GM18909 (cell line): ENCODE data around the gene GABARAPL1.
A peak's percentile ranks its signal among the peaks of the same experiment; 100 is the strongest.
"Not testable (repeated sequence)": the region's sequence is repeated elsewhere in the genome, so short reads cannot be mapped to it uniquely, and the experiment has no call there.

Source experiments
- ATAC-seq: cut with Tn5 transposase; IDR thresholded peaks from one replicate; pipeline ENCODE4 v1.9.1; 2021; ENCODE audit warnings: mild to moderate bottlenecking; ENCODE audit not compliant: unreplicated experiment, poor library complexity

Gene GABARAPL1

DNA sequence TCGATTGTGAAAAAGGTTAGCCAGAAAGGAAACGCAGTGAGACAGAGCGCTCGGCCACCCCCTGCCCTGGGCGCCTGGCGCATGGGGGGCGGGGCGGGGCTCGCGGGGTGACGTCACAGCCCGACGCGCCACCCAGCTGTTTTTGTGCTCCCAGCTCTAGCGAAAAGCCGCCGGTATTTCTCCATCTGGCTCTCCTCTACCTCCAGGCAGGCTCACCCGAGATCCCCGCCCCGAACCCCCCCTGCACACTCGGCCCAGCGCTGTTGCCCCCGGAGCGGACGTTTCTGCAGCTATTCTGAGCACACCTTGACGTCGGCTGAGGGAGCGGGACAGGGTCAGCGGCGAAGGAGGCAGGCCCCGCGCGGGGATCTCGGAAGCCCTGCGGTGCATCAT, at the start of gene GABARAPL1:
Gene GABARAPL1, plus strand, starts transcription at position 139 of the 393 bp plus-strand sequence. Its CDS starts 253 bp downstream, at position 392.
- ATAC-seq, result peak; percentile 70

DNA sequence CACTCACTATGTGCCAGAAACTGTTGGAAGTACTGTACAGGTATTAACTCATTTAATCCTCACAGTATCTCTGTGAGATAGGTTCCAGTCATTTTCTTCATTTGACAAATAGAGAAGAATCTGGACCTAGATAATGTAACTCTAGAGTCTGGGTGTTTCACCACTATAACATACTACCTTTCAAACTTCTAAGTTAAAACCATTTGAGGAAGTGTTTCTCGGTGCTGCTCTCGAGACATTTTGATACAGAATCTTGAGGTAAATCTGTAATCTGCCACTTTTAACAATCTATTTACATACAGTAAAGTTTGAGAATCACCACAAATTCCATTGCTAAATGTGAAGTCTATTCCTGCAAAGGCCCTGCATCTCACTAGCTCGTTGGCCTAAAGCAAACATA, 49.6 kb upstream of the GABARAPL1 start:
- no peak for ATAC-seq

DNA sequence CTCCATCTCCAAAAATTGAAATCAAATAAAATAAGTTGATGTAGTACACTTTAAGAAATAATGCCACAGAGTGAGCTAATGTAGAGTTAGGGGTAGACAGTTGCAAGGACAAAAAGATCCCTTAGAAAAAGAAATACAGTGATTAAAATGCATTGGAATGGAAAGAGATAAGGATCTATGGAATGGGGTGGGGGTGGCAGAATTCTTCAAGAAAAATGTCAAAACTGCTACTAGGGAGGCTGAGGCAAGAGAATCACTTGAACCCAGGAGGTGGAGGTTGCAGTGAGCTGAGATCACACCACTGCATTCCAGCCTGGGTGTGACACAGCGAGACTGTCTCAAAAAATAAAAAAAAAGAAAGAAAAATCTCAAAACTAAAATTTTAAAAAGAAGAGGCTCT, 47.3 kb upstream of the GABARAPL1 start:
- no peak for ATAC-seq

DNA sequence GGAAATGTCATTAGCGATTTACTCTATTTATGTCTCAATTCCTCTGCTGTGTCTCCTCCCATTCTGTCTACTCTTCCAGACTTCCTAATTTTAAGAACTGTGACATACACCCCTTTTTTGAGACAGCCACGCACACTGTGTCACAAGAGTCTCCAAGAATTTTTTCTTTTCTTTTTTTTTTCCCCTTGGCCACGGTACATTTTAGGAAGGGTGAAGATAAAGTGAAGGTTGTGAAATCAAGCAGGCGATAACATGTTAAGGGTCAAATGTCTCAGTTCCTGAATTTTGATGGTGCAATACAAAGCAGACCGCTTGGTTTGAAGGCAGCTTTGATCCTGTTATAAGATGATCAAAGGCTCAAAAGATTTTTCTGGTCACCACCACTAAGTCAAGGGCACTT, 45.1 kb upstream of the GABARAPL1 start:
- no peak for ATAC-seq

DNA sequence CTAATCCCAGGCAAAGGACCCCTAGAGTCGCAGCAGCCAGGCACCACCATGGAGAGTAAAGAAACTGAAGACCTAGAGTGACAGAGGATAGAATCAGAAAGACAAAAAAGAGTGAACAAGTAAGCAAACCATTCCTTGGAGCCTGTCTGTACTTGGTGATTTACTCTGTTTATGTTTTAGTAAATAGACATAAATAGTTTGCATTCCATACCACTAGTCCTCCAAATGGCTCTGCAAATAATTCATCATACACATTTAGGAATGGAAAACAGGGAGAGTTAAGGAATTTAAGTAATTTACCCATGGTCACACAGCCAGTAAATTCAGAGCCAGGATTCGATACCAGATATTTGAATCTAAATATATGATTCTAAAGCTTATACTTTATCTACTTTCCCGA, 43.6 kb upstream of the GABARAPL1 start:
- no peak for ATAC-seq

DNA sequence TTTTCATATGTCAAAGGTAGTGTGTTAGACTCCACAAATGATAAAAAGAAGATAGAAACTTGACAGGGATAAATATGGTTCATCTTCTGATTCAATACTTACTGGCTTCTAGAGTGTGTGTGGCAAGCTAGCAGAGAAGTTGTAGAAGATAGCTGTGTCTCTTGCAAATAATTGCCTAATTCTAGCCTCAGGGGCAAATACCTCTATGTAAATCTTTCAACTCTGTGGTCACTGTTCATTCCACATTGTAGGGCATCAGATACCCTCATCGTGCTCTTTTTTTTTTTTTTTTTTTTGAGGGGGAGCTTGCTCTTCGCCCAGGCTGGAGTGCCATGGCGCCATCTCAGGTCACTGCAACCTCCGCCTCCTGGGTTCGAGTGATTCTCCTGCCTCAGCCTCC, 42.5 kb upstream of the GABARAPL1 start:
- ATAC-seq, result no peak

DNA sequence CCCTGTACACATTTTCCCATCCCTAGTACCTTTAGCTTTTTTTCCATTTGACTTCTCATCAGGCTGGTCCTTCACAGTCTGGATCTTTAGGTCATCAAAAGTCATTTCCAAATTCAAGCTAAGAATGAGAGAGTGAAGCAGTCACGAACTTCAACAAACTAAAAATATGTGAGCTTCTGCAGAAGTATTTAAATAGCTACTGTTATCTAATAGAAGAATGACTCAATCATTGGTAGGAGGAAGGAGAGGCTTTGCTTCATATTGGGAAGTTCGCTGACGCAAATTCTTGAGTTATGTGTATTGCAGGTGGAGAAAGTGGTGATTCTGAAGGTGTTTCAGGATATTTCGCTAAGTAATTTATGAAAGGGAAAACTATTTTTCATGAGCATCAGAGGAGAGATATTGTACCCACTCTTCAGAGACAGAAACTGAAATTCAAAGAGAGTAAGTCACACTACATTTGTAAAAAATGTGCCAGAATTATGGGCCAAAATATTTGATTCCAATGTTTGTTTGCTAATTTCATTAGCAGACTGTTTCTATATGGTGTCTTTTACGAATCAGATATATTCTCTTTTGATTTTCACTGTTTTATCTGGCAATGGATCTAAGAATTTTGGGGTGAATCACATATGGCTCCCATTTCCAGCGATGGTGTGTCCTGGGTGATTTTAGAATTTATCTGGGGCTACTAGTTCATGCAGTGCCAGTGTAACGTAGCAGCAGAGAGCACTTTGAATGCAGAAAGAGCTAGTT, 40.5 kb upstream of the GABARAPL1 start, which contains the start of gene OLR1:
Gene OLR1, minus strand, starts transcription at position 160 of the 756 bp plus-strand sequence. Its CDS starts 55 bp downstream, at position 105.
- ATAC-seq, result no peak

DNA sequence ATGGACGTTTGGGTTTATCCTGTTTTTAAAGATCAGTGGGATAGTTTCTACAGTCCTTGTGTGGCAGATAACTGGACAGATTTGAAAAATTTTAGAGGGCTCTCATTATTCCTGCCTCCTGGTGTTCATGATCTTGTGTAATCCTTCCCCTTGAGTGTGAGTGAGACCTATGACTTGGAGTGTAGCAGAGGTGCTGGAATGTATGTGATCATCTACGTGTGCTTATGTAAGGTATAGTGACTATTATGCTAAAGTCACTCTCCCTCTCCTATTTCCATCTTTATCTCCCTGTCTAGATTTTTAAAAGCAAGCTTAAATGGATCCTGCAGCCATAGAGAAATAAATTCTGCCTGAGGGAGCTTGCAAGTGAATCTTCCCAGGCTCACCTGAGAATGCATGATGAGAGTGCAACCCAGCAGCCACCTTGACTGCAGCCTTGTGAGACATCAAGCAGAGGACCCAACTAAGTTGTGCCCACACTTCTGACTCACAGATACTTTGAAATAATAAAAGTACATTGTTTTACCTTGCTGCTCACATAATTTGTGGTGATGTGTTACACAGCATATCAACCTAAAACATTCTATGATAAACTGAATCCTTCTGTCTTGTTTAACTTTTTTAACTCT, 37.6 kb upstream of the GABARAPL1 start:
- ATAC-seq, result no peak

DNA sequence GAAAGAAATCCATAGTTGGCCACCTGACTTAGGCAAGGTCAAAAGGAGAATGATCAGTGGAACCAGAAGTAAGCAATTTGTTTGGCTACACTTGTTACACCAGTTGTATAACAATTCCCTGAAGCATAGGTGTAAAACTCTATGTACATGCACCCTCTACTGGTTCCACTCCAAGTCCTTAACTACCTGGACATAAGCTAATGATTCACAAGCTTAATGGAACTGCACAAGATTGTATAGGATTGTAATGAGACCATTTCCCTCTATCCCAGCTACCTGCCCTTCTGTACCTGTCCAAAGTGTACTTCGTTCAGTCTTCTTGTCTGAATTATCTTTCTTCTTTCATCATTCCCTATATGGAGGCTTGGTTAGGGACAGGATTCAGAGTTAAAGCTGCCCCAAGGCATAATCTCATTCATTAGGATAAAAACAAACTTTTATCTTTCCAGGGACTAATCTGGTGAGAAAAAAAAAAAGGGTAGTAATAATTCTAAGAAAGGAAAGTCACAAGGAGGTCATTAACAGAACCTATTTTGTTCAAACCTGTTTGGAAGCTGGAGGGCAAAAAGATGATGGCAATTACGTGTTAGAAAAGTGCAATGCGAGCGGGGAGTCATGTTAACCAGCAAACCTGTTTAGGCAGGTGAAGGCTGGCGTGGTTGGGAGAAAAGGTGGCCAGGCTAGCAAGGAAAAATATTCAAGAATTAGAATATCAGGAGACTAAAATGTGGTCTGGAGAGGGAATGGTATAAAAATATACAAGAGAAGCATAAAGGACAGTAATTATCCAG, 36.6 kb upstream of the GABARAPL1 start:
- no peak for ATAC-seq

DNA sequence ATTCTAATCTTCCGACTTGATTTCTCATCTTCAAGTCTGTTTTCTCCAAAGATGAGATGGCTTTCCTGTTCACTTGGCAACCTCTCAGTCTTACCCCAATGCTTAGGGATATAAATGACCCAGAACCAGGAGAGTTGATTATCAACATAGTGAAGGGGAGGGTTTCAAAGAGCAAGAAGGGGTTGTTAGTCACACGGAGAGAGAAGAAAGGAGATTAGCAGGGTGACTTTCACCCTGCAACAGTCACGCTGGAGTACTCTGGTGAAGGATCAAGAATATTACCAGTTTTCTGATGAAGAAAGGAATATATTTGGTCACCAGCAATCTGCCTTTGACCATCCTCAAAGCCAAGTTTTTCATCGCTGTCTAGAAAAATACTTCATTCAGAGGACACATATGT, 33.9 kb upstream of the GABARAPL1 start, which contains the start of gene TMEM52B:
Gene TMEM52B, plus strand, starts transcription at position 212 of the 400 bp plus-strand sequence. CDS start 543 bp downstream, outside the sequence.
- no peak for ATAC-seq

DNA sequence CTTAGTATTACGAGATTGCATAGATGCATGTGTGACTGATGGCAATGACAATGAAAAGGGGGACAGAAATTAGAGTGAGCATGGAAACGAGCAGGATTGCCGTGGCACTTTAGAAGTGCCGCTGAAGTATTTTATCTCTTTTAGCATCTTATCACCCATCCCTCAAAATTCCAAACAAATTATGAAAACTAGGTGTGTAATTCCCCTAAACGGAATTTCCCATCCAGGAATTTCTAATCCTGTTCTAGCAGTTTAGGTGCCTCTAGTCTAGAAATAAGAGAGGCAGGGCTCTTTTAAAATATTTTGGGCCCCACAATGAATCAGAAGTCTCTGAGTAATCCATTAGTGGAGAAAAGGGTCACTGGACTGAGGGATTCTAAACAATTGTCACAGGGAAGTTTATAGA, 32.9 kb upstream of the GABARAPL1 start:
- no peak for ATAC-seq

DNA sequence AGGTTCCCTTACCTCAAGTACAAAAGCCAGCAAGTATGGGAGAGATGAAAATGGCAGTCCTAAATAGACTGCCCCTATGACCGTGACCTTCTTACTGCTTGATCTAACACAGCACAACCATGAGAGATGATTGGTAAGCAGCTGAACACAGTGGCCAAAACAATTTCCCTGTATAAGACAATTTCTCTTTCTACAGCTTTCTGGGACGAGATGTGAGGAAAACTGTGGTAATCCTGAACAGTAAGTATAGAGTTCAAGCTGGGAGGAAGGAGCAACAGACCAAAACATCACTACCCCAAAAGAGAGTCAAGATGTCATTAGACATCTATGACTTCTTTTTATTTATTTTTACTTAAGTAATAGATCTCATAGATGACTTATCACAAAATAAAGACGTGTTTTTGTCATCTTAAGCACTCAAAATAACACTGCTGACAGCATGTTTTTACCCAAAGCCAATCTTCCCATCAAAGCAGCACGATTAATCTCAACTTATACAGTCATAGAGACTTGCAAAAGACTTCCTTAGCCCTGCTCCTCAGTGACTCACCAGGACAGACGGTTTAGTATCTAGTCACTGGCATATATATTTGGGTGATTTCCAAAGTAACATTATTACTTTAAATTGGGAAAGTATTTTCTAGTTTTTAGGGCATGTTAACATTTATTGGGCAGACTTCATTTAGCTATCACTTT, 30.2 kb upstream of the GABARAPL1 start:
- no peak for ATAC-seq

DNA sequence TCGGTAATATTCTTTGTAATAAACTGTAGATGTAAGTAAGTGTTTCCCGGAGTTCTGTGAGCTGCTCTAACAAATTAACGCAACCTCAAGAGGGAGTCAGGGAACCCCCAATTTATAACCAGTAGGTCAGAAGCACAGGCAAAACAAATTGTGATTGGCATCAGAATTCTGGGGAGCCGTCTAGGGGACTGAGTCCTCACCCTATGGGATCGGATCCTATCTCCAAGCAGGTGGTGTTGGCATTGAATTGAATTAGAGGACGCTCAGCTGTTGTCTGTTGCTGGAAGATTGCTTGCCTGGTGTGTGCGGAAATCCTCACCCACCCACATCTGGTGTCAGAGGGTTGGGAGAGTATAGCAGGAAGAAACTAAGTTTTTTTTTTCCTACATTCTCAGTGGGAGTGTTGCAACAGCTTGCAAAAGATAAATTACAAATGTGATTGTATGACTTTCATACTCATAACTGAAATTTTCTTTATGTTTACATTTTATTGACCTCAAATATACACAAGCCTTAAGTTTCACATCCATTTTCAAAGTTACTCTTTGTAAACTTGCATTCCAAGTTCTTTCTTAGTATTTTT, 28.3 kb upstream of the GABARAPL1 start:
- no peak for ATAC-seq

DNA sequence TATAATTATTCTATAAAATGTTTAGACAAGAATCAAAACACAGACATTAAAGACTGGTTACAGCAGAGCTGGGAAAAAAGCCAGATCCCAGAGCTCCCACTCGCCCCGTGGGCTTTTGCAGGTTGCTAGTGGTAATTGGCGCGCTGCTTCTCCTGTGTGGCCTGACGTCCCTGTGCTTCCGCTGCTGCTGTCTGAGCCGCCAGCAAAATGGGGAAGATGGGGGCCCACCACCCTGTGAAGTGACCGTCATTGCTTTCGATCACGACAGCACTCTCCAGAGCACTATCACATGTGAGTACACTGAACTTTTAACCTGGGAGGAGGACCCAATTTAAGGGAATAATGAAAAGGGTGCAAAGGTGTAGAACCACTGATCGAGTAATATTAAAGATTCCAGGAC, 26.4 kb upstream of the GABARAPL1 start:
- ATAC-seq, result no peak

DNA sequence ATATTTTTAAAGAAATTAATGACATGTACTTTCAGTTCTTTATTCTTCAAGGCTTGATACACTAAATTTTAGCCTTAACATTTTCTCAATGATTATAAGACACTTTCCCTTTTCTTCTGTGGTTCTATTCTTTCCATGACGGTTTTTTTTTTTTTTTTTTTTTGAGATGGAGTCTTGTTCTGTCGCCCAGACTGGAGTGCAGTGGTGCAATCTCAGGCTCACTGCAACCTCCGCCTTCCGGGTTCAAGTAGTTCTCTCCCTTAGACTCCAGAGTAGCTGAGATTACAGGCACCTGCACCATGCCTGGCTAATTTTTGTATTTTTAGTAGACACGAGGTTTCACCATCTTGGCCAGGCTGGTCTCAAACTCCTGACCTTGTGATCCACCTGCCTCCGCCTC, 25.7 kb upstream of the GABARAPL1 start:
- not testable (repeated sequence) for ATAC-seq

DNA sequence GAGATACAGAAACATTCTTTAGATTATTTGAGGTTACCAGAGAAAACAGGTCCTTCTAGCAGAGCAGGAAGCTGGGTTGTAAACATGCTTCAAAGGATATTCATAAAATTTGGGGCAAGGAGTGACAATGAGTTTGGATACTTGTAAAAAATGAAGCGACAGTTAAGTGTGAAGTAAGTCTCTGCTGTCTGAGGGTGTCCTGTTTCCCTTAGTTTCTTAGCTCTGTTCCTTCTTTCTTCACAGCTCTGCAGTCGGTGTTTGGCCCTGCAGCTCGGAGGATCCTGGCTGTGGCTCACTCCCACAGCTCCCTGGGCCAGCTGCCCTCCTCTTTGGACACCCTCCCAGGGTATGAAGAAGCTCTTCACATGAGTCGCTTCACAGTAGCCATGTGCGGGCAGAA, 23.0 kb upstream of the GABARAPL1 start:
- ATAC-seq, result no peak

DNA sequence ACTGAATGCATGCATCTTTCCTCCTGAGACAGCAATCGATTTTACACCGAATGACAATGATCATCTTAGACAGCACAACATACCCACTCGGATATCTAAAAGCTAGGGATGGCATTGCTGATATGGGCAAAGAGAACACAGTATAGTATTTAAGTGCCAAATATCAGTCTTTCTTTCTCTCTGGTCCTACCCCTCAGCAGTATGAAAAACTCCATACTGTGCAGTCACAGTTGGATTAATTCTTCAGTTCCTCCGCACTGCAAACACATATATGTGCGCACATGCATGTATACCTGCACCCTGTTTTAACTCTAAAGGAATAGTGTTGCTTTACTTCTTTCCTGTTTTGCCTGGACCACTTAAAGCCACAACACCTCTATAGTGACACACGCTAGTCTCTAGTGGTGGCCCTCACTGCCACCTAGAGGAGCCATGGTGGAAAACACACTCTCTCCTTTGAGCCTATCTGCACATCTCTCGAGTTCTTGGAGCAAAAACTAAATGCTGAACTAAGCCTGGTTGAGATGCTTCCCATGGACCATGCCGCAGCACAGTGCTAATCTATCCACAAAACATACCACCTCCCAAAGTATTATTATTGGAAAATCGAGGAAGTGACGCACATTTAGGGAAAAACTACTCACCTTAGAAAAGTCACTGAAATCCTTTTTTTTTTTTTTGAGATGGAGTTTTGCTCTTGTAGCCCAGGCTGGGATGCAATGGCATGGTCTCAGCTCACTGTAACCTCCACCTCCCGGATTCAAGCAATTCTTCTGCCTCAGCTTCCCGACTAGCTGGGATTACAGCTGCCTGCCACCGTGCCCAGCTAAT, 21.9 kb upstream of the GABARAPL1 start:
- peak; percentile 90 for ATAC-seq

DNA sequence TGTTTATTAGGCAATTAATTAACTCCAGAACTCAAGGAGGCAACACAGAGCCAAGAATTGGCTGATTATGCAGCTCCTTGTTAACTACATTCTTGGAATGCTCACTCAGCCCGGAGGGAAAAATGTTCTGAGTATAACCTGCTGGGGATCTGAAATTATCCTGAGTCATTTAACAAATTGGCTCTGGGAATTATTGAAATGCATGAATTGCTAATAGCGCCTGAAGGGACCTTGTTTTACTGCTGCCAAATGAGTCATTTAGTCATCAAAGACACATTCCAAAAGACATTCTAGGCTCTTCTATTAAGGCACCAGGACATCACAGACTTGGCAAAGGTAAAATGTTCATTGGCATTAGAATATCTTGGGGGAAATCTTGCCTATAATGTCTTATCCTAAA, 20.8 kb upstream of the GABARAPL1 start:
- no peak for ATAC-seq

DNA sequence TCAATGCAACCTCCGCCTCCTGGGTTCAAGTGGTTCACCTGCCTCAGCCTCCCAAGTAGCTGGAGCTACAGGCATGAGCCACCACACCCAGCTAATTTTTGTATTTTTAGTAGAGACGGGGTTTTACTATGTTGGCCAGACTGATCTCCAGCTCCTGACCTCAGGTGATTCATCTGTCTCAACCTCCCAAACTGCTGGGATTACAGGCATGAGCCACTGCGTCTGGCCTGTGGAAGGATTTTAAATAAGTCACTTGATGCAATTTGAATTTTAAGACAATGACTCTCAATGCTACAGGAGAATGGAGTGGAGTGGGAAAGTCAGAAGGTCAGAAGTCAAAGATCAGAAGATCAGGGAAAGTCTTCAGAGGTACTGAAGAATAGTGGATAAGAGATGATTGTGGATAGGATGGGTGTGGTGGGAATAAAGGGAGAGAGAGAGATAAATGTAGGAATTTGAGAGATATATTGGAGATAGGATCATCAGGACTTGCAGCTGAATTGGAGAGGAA, 18.5 kb upstream of the GABARAPL1 start:
- ATAC-seq, result no peak
